Stimulated activated naive CD4-positive, alpha-beta T cell (primary cell): ENCODE measurements around the gene IFITM1.
"Not testable (repeated sequence)": the region's sequence is repeated elsewhere in the genome, so short reads cannot be mapped to it uniquely, and the experiment has no call there.

Source experiments
- DNase-seq, 6 experiments: peaks; one replicate each; lab custom pipeline; 2025; lab: John Stamatoyannopoulos, UW

IFITM1 gene

DNA sequence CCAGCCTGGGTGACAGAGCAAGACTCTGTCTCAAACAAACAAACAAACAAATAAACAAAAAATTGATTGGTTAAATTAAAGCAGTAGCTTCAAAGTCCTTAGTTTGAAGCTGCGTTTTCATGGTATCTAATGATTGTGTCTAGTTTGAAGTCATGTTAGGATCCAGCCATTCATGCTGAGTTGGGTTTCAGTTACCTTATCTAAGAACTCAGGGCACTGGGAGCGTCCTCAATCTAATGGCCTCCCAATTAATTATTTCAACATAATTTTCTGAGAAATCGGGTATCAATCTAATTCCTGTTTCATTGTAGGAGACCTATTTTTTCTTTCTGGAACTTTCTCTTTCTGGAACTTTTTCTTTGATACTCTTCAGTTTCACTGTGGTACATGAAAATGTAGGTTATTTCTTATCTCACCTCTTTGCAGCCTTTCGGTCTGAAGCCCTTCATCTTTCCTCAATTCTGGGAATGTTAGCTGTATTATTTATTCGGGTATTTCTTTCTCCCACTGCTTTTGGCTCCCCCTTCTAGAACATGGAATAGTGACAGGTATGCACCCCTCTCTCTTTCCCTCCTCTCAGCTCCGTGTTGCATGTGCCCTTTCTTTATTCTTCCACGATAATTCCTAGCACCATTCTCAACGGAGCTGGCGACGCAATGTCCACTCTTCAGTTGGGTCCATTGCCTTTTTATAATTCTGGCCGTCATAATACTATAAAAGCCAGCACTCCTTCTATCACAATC lies 31.2 kb downstream of the IFITM1 start:
- no peak for DNase-seq

DNA sequence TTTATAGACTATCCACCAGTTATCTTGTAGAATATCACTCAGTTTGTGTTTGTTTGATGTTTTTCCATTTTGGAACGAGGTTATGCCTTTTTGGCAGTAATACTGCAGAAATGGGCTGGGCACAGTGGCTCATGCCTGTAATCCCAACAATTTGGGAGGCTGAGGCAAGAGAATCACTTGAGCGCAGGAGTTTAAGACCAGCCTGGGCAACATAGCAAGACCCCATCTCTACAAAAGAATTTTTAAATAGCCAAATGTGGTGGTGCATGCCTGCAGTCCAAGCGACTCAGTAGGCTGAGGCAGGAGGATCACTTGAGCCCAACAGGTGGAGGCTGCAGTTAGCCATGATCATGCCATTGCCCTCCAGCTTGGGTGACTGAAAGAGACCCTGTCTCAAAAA lies 32.7 kb downstream of the IFITM1 start:
- DNase-seq = no peak

DNA sequence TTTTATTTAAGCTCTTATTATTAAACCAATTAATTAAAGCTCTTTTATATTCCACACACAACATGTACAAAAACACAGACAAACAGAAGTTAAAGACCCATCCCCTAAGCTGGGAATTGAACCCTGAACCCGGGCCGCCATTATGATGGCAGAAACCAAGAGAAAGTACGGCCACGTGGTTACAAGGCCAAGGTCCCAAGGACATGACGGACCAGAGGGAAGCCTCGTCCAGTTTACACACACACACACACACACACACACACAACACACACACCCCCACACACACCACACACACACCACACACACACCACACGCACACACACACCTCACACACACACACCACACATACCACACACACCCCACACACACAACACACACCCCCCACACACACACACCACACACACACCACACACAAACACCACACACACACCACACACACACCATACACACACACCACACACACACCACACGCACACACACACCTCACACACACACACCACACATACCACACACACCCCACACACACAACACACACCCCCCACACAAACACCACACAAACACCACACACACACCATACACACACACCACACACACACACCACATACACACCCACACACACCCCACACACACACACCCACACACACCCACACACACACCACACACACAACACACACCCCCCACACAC lies 35.6 kb downstream of the IFITM1 start:
- not testable (repeated sequence) for DNase-seq

DNA sequence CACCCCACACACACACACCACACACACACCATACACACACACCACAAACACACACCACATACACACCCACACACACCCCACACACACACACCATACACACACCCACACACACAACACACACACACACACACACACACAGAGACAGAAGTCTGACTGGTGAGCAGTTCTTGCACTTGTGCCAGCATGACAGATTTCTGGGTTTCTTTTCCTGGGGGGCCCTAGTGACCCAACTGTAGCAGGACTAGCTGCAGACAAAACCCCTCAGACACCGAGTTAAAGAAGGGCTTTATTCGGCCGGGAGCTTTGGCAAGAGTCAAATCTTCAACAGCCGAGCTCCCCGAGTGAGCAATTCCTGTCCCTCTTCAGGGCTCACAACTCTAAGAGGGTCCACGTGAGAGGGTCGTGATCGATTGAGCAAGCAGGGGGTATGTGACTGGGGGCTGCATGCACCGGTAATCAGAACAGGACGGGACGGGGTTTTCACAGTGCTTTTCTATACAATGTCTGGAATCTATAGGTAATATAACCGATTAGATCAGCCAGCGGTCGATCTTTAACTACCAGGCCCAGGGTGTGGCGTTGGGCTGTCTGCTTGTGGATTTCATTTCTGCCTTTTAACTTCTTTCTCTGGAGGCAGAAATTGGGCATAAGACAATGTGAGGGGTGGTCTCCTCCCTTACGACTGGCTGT lies 36.3 kb downstream of the IFITM1 start:
- DNase-seq = not testable (repeated sequence)

DNA sequence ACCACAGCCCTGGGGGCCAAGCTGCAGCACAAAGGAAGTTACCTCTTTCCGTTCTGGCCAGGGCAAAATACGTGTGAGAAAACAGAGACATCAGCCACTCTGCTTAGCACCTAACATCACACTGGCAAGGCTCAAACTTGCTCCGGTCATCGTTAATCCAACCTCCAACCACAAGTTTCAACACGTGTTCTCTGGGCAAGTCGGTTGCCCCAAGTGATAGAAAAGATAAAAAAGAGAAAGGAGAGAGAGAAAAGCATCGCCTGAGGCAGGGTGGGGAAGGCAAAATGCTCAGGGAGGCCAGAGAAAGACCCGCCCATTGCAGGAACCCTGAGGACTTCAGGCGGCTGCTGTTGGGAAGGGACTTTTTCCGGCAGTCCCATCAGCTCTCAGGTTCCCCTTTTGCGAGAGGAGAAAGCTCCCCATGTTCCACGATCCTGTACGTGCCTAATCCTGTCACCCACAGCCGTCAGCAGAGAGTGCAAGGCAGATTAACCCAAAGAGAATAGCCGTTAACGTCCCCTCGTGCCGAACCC lies 36.9 kb downstream of the IFITM1 start:
- no peak for DNase-seq

DNA sequence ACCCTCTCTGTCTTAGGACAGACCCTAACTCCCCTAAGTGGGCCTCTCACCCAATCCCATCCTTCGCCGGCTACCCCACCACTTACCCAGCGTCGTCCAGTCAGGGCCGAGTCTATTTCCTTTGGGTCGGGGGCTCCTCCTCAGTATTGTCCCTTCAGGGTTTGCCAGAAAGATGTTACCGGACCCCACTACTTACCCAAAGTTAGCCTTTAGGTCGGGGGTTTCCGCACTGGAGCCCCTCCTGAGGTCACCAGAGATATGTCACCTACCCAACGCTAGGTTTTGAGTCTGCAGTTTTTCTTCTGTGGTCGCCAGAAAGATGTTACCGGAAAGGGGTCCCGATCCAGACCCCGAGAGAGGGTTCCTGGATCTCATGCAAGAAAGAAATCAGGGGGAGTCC lies 37.6 kb downstream of the IFITM1 start:
- DNase-seq = no peak

DNA sequence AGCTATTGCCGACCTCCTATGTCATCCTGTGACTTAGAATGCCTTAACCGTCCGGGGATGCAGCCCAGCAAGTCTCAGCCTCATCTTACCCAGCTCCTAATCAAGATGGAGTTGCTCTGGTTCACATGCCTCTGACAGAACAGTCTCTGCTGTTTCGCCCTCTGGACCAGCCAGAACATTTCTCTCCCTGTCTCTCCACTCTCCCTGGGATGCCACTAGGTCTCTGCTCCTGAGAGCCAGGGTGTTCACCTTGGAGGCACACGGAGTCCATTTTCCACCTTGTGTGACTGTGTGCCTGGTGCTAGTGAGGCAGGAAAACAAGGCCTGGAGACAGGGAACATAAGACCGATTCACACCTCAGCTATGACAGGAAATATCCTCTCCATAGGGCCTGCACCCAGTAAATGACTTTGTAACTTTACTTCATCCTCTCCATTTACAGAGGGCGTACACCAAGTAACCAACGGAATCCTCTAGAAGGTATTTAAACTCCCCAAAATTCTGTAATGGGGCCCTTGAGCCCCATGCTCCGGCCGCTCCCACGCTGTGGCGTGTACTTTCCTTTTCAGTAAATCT lies 38.7 kb downstream of the IFITM1 start:
- DNase-seq = no peak

DNA sequence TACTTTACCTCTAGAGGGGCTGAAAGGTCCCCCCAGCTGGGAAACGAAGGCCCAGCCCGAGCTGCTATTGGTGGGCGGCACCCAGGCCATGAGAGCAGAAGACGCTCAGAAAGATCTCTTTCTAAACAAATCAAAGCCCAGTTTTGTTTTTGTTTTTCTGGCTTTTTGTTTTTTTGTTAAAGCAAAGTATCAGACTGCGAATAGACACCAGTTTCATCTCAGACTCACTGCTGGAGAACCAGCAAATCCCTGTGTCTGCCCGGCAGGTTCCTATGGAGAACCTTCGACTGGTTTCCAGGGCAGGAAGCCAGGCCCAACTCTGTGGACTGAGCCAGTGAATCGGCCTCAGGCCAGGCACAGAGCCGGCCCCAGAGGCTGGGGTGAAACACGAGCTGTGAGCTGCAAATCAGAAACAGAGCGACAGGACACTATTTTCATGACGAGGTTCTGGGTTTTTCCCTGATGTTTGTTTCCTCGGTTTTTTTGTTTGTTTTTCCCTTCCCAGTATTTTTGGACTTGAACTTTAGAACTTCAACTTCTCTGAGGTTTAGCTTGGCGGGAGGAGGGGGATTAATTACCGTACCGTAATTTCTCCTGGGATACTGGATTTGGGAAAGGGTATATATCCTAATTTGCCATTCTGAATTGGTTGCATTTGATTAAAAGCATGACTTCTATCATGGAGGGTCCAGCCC lies 39.5 kb downstream of the IFITM1 start:
- DNase-seq = no peak

DNA sequence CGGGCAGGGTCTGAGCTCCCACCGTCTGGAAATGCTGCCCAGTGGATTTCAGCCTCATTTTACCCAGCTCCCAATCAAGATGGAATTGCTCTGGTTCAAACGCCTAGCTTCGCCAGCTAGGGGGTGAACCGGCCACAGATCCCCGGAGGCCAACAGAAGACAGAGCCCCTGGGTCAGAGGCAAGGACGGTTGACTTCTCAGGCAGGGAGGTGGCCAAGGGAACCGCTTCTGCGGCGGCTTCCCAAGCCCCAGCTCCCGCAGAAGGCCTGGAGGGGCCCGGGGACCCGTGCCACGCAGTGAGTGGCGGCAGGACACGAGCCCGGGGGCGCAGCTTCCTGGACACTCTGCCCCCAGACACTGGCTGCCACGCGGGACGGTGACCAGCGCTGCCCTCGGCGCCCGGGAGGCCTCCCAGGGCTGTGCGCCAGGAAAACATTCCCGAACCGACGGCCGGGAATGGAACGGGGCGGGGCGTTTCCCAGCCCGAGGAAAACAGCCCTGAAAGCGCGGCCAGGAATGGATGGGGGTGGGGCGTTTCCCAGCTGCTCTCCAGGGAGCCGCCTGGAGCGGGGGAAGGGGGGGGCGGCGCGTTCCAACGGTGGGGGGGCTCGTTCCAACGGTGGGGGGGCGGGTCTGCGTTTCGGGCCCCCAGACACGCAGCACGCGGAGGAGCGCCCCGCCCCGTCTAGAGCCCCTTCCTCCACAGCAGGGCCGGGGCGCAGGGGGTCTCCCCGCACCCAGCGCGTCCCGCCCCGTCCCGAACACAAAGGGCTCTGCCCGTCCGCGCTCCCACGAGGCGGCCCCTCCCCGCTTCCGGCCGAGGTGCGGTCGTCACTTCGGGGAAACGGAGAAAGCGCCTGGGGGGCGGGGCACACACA lies 42.0 kb downstream of the IFITM1 start:
- peak; percentile 85 to 92 (median 86) for DNase-seq

DNA sequence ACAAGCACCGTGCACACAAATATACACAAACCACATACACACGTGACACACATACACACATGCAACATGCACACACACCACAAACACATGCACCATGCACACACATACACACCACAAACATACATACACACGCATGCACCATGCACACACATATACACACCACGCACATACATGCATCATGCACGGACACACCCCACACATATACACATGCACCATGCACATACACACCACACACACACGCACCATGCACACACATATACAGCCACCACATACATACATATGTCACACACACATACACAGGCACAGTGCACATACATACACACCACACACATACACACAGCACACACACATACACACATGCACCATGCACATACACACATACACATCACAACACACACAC lies 42.8 kb downstream of the IFITM1 start:
- DNase-seq = no peak

DNA sequence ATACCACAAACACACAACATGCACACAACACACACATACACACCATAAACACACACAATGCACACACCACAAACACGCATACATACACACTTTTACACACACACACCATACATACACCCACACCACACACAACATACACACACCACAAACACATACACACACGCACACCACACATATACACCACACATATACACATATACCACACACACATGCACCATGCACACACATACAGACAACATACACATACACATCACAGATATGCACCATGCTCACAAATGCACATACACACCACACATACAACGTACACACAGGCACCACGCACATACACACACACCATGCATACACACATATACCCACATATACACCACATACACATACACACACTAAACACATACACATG lies 43.7 kb downstream of the IFITM1 start:
- DNase-seq = no peak

DNA sequence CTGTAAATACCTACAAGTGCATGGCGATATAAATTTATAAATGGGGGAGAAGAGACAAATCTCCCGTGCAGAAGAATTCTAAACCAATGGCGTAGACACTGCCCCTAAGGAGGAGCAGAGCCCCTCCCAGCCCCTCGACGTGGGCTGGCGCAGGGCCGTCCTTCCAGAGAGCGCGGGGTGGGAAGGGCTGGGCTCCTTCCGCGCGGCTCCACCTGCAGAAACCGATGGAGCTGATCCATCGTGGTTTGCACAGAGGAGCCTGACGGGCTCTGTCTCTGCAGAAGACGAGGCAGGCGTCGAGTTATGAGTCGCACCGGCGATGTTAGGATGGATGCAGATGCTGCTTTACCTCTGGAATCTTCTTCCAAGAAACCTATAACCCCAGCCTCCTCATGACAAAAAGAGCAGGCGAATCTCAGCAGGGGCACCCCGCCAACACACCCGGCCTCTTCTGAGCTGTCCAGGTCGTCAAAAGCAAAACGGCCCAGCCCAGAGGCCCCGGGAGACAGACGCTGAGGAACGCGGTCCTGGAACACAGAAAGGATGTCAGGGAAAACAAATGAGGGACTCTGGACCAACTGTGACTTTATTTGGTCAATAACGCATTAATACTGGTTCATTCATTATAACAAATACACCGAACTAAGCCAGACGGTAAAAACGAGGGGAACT lies 44.4 kb downstream of the IFITM1 start:
- no peak for DNase-seq

DNA sequence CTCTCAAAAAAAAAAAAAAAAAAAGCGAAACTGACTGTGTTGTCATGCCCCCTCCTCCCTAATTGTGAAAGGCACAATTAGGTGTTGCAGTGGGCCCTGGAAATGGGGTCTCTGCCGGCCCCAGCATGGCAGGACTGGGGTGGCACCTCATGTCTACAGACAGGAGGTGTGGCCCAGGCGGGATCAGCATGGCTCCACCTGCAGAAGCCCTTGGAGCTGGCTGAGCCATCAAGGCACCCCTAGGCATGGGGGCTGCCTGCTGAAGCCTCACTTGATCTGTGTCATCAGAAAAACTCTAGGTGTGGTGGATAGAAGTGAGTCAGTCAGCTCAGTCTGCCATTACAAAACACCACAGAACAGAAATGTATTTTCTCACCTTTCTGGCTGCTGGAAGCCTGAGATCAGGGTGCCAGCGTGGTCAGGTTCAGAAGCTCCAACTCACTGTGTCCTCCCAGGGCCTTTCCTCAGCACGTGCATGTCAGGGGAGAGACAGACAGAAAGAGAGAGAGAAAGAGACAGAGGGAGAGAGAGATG lies 45.4 kb downstream of the IFITM1 start:
- no peak for DNase-seq

DNA sequence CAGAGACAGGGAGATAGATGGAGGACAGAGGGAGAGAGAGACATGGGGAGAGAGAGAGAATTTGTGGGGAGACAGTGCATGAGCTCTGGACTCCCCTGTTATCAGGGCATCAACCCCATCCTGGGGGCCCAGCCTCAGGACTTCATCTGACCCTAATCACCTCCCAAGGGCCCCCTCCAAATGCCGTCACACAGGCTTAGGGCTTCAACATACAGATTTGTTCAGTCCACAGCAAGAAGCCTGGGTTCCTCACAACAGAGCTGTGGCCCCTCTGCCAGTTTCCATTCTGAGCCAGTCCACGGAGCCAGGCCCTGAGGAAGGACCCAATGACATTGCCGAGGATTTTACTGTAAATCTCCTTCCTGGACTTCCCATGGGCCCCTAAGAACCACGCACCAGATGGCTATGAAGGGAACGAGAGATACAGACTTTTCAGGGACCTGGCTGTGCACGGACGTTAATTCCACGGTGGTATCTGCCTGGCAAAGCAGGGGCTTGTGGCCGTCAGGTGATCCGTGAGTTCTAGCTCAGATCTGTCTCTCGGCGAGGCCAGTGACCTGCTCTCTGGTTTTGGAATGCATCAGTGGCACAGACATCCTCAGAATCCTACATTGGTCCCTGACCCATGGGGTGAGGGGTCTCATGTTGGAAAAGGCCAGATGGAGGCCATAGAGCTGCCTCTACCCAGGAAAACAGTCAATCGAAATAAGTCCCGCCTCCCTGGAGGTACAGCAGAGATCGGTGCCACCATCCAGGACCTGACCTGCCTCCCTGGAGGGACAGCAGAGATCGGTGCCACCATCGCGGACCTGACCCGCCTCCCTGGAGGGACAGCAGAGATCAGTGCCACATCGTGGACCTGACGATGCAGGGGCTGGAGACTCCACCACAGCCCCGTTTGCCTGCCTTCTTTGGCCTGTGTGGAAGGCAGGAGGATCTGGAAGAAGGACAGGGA lies 46.8 kb downstream of the IFITM1 start:
- DNase-seq = no peak

DNA sequence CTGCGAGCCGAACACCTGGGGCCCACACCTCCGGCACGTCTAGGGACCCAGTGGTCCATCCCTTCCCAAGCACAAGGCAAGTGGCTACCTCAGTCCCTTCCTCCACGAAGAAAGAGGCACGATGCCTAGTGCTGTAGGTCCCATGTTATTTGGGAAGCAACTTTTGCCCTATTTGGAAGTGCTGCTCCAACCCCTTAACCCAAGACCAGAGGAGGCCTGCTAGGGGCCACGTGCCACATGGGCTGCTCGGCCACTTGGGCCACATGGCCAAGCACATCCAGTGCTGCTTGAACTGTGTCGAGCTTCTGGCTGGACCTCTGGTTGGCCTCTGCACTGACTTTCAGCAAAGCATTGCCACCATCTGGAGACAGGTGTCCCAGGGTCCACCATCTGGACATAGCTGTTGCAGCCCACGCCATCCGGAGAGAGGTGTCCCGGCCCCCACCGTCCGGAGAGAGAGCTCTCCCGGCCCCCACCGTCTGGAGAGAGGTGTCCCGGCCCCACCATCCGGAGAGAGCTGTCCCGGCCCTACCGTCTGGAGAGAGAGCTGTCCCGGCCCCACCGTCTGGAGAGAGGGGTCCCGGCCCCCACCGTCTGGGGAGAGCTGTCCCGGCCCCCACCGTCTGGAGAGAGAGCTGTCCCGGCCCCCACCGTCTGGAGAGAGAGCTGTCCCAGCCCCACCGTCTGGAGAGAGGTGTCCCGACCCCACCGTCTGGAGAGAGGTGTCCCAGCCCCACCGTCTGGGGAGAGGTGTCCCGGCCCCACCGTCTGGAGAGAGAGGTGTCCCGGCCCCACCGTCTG lies 49.0 kb downstream of the IFITM1 start:
- no peak for DNase-seq

DNA sequence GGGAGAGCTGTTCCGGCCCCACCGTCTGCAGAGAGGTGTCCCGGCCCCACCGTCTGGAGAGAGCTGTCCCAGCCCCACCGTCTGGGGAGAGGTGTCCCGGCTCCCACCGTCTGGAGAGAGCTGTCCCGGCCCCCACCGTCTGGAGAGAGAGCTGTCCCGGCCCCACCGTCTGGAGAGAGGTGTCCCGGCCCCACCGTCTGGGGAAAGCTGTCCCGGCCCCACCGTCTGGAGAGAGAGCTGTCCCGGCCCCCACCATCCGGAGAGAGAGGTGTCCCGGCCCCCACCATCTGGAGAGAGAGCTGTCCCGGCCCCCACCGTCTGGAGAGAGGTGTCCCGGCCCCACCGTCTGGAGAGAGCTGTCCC lies 49.6 kb downstream of the IFITM1 start:
- DNase-seq = not testable (repeated sequence)

DNA sequence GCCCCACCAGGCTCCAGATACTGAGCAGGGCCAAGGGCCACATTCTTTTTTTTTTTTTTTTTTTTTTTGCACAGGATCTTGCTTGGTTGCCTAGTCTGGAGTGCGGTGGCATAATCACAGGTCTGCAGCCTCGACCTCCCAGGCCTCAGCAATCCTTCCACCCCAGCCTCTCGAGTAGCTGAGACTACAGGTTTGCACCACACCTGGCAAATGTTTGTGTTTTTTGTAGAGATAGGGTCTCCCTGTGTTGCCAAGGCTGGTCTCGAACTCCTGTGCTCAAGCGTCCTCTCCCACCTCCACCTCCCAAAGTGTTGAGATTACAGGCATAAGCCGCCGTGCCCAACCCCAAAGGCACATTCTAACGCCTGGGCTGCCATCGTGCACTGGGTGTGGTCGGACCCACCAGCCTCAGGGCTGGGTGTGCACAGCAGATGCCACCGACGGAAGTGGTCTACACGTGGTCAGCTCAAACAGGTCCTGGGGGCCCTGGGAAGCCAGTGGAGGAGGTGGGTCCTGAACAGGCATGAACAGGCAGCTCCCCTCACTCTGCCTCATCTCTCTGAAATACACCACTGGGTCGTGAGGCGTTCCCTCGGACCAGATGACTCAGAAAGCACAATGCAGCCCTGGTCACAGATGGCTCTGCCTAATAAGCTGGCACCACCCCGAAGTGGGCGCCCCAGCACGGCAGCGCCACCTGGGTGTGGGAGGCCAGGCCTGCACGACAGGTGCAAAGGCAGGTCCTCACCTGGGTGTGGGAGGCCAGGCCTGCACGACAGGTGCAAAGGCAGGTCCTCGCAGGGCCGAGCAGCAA lies 50.3 kb downstream of the IFITM1 start:
- peak; percentile 25 to 64 (median 51) for DNase-seq
